Keratinocyte (primary cell): Measurements from ENCODE around the gene SNX24. TPM values are rescaled to one million over a fixed set of nuclear protein-coding genes. Genes with fewer than 3 reads are reported as not detected.

ENCODE experiments used
- DNase-seq: peaks from one replicate; pipeline ENCODE4 v3.0.0-alpha.2; 2011; ENCODE audit warnings: low read depth, missing footprints, low spot score
- FAIRE-seq: peaks from 2 replicates; lab custom pipeline; 2011; peaks lifted over from hg19 to GRCh38; lab: Jason Lieb, UNC
- H2AFZ ChIP-seq: 2 replicates; pipeline ENCODE4 v1.6.0; 2012; ENCODE audit warnings: low read length, control low read depth, inconsistent platforms; ENCODE audit not compliant: control insufficient read depth
- H3K27ac ChIP-seq: 2 replicates; pipeline ENCODE4 v1.5.1; 2011; ENCODE audit warnings: low read length; ENCODE audit not compliant: control insufficient read depth, insufficient read depth
- H3K27me3 ChIP-seq: 3 replicates; pipeline ENCODE4 v1.6.0; 2011; ENCODE audit warnings: low read length; ENCODE audit not compliant: control insufficient read depth, insufficient read depth; ENCODE audit errors: extremely low read depth
- H3K36me3 ChIP-seq, 2 experiments: 2 replicates in 1 of 2; 3 replicates in 1 of 2; pipeline ENCODE4 v1.5.1; 2011; ENCODE audit warnings: low read length in 2 of 2, mild to moderate bottlenecking in 1 of 2; ENCODE audit not compliant: control insufficient read depth in 2 of 2, insufficient read depth in 2 of 2; ENCODE audit errors: extremely low read depth in 1 of 2
- H3K4me1 ChIP-seq: 3 replicates; pipeline ENCODE4 v1.5.1; 2011; ENCODE audit warnings: low read length; ENCODE audit not compliant: control insufficient read depth, insufficient read depth; ENCODE audit errors: extremely low read depth
- H3K4me2 ChIP-seq: 3 replicates; pipeline ENCODE4 v1.6.0; 2011; ENCODE audit warnings: low read depth, low read length; ENCODE audit not compliant: control insufficient read depth, insufficient read depth; ENCODE audit errors: extremely low read depth
- H3K4me3 ChIP-seq, 3 experiments: fragments of 200-600 bp in 1 of 3; sonication (generic) in 1 of 3; 2 replicates in 2 of 3; 3 replicates in 1 of 3; pipeline ENCODE4 v1.5.1; 2011 to 2016; ENCODE audit warnings: low read length in 3 of 3, mild to moderate bottlenecking in 3 of 3, control low read depth in 2 of 3, inconsistent platforms in 1 of 3, low read depth in 1 of 3, mixed read lengths in 1 of 3, mixed run types in 1 of 3, moderate library complexity in 1 of 3; ENCODE audit not compliant: control insufficient read depth in 2 of 3, insufficient read depth in 2 of 3; ENCODE audit errors: extremely low read depth in 1 of 3
- H3K79me2 ChIP-seq: 2 replicates; pipeline ENCODE4 v1.6.0; 2012; ENCODE audit warnings: low read length; ENCODE audit not compliant: control insufficient read depth, insufficient read depth
- H3K9ac ChIP-seq: 3 replicates; pipeline ENCODE4 v1.6.0; 2011; ENCODE audit warnings: low read length; ENCODE audit not compliant: control insufficient read depth, insufficient read depth; ENCODE audit errors: extremely low read depth
- H3K9me1 ChIP-seq: 3 replicates; pipeline ENCODE4 v1.6.0; 2011; ENCODE audit warnings: low read length; ENCODE audit not compliant: control insufficient read depth, insufficient read depth; ENCODE audit errors: extremely low read depth
- H3K9me3 ChIP-seq: 2 replicates; pipeline ENCODE4 v1.5.1; 2012; ENCODE audit warnings: low read depth, low read length; ENCODE audit not compliant: control insufficient read depth
- H4K20me1 ChIP-seq: 3 replicates; pipeline ENCODE4 v1.6.0; 2011; ENCODE audit warnings: low read length; ENCODE audit not compliant: control insufficient read depth, insufficient read depth; ENCODE audit errors: extremely low read depth
- CTCF ChIP-seq, 3 experiments: IDR thresholded peaks in 1 of 3; conservative IDR thresholded peaks in 1 of 3; optimal IDR thresholded peaks in 1 of 3; 2 replicates in 2 of 3; 3 replicates in 1 of 3; pipeline versions ENCODE3 to v1.5.1; 2011; ENCODE audit warnings: low read length in 3 of 3, mild to moderate bottlenecking in 3 of 3, moderate library complexity in 2 of 3, control low read depth in 1 of 3, inconsistent platforms in 1 of 3; ENCODE audit not compliant: insufficient read depth in 2 of 3; ENCODE audit errors: extremely low read depth in 1 of 3
- EZH2 ChIP-seq: IDR thresholded peaks from one replicate; pipeline ENCODE4 v1.6.1; 2012; ENCODE audit warnings: inconsistent platforms, mild to moderate bottlenecking, low read length, moderate library complexity
- dilution Hi-C: fragments of 300-500 bp; cut with MboI; formaldehyde crosslinking; loops from one replicate; pipeline ENCODE4 v1.7.0; 2020; ENCODE audit warnings: low sequenced_read_pairs; ENCODE audit not compliant: extremely low pct_ligation_motif_present
- polyA plus RNA-seq, 5 experiments: library from polyadenylated mRNA; depleted of rRNA in 3 of 5; stranded (reverse) in 3 of 5; stranded (forward) in 1 of 5; unstranded in 1 of 5; fragments of >200 nt; gene quantifications; 1 replicate in 1 of 5; 2 replicates in 3 of 5; 3 replicates in 1 of 5; pipeline versions ENCODE4 v1.2.1 to v1.2.3, GENCODE V29; 2011 to 2012; ENCODE audit warnings: missing spikeins in 2 of 5, low read depth in 1 of 5, low replicate concordance in 1 of 5

The SNX24 gene
- polyA plus RNA-seq, 1 donor (not counting 4 experiments of a cell fraction or from before 2014, with no cell fraction given): 15.0 TPM

DNA sequence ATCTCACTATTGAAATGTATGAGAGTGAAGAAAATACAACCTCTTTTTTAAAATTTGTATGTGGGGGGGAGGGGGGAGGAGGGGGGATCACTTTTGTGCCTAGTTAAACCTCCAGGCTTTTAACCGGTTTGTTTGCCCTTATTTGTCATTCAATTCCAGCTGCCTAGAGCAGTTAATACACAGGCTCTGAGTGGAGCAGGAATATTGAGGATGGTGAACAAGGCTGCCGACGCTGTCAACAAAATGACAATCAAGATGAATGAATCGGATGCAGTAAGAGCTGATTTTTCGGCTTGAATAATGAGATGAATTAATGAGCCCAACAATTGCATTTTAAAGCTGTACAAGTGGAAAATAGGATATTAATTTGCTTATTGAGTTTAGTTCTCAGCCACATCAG, 28.7 kb upstream of the SNX24 start:
- dilution Hi-C loops: no loop called here
- H3K4me2 ChIP-seq: no peak overlapping the region
- no peaks in the 10 kb centered on the region for H4K20me1 ChIP-seq
- peaks cover 0 to 4% of the 10 kb centered on the region in 2 experiments for H3K36me3 ChIP-seq
- H3K79me2 ChIP-seq: no peaks in the 10 kb centered on the region
- no peak for FAIRE-seq
- no peaks in the 10 kb centered on the region for H3K4me1 ChIP-seq
- no peak overlapping the region for H3K9ac ChIP-seq
- H3K4me3 ChIP-seq: no peak overlapping the region
- TF ChIP-seq CTCF (optimal IDR thresholded peaks at IDR 0.05 in 1 of 3, IDR thresholded peaks at IDR 0.05 in 1 of 3, conservative IDR thresholded peaks at IDR 0.05 in 1 of 3; ENCODE audit: extremely low read depth in 1 of 3, insufficient read depth in 2 of 3, low read length in 3 of 3): no peak
- TF ChIP-seq EZH2: no peak
- no peaks in the 10 kb centered on the region for H3K9me1 ChIP-seq
- H3K27me3 ChIP-seq: no peaks in the 10 kb centered on the region
- H3K27ac ChIP-seq: no peak overlapping the region
- H2AFZ ChIP-seq: no peak overlapping the region
- DNase-seq: no peak
- H3K9me3 ChIP-seq: no peaks in the 10 kb centered on the region

DNA sequence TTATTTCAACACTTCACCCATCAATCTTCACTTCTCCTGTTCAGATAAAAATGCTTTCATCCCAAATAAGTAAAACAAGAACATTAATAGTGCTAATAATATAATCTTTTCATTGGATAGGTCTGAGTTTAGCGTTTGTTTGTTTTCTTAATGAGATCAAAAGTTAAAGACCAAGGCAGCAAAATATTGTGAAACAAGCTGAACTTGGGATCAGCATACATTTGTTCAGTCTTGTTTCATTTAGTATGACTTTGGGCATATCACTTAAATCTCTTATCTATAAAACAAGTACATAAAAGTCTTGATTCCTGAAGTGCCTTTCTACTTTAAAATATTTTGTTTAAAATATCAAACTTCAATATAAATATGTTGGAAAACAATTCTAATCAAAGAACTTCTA, 13.4 kb upstream of the SNX24 start:
- FAIRE-seq: no peak
- H3K4me1 ChIP-seq: no peaks in the 10 kb centered on the region
- H4K20me1 ChIP-seq: no peaks in the 10 kb centered on the region
- H3K36me3 ChIP-seq: no peaks in the 10 kb centered on the region
- H3K9ac ChIP-seq: no peak overlapping the region
- no peak overlapping the region for H3K4me2 ChIP-seq
- no peaks in the 10 kb centered on the region for H3K79me2 ChIP-seq
- DNase-seq: no peak
- H3K9me1 ChIP-seq: no peaks in the 10 kb centered on the region
- no peak overlapping the region for H2AFZ ChIP-seq
- no peaks in the 10 kb centered on the region for H3K9me3 ChIP-seq
- no peak for TF ChIP-seq CTCF (optimal IDR thresholded peaks at IDR 0.05 in 1 of 3, IDR thresholded peaks at IDR 0.05 in 1 of 3, conservative IDR thresholded peaks at IDR 0.05 in 1 of 3; ENCODE audit: extremely low read depth in 1 of 3, insufficient read depth in 2 of 3, low read length in 3 of 3)
- TF ChIP-seq EZH2: no peak
- dilution Hi-C loops: no loop called here
- no peak overlapping the region for H3K4me3 ChIP-seq
- H3K27ac ChIP-seq: no peak overlapping the region
- no peaks in the 10 kb centered on the region for H3K27me3 ChIP-seq
